HG03103 (cell line): ENCODE data around the gene PER1.
"Not testable (repeated sequence)": the region's sequence is repeated elsewhere in the genome, so short reads cannot be mapped to it uniquely, and the experiment has no call there.

ENCODE experiments used
- ATAC-seq: cut with Tn5 transposase; IDR thresholded peaks from one replicate; pipeline ENCODE4 v1.9.1; 2021; ENCODE audit warnings: low read depth; ENCODE audit not compliant: unreplicated experiment

Gene PER1

GRCh38 chr17:8173056-8173870 is 21.1 kb upstream of the PER1 start:
- ATAC-seq: peak; percentile 56

- ATAC-seq: not testable (repeated sequence)
These were observed 18.0 kb upstream of the PER1 start for GRCh38 chr17:8170186-8170585.

- ATAC-seq: no peak
These were observed 15.3 kb upstream of the PER1 start for GRCh38 chr17:8167526-8167925.

GRCh38 chr17:8166731-8167130 is 14.5 kb upstream of the PER1 start:
- no peak for ATAC-seq

- ATAC-seq: no peak
These were observed 12.6 kb upstream of the PER1 start for GRCh38 chr17:8164815-8165131.

- ATAC-seq: no peak
These were observed 12.0 kb upstream of the PER1 start for GRCh38 chr17:8163978-8164814.

- no peak for ATAC-seq
These were observed 11.1 kb upstream of the PER1 start for GRCh38 chr17:8162997-8163977.

GRCh38 chr17:8162233-8162996 is 10.2 kb upstream of the PER1 start, which contains the start of gene VAMP2:
VAMP2 (minus strand) TSS chr17:8162948; CDS start chr17:8162879, 69 bp downstream.
- ATAC-seq: no peak

GRCh38 chr17:8161289-8162232 is 9.4 kb upstream of the PER1 start:
- ATAC-seq: no peak

- ATAC-seq: no peak
These were observed 8.6 kb upstream of the PER1 start for GRCh38 chr17:8160741-8161221.

- ATAC-seq: no peak
These were observed 8.0 kb upstream of the PER1 start for GRCh38 chr17:8160224-8160577.

- no peak for ATAC-seq
These were observed 7.4 kb upstream of the PER1 start for GRCh38 chr17:8159459-8160223.

GRCh38 chr17:8159032-8159400 is 6.8 kb upstream of the PER1 start:
- no peak for ATAC-seq

- ATAC-seq: no peak
These were observed 6.2 kb upstream of the PER1 start for GRCh38 chr17:8158267-8159031.

GRCh38 chr17:8156246-8156992 is 4.2 kb upstream of the PER1 start:
- ATAC-seq: peak; percentile 67

- ATAC-seq: no peak
These were observed 3.7 kb upstream of the PER1 start for GRCh38 chr17:8155996-8156245.
